Activated T-helper 2 cell treated with anti-CD3 and anti-CD28 coated beads, Interferon-gamma antibody, Interleukin-2, Interleukin-4, amounts not matched to agents 10 μg/mL and 5 μg/mL and 100 μg/mL, durations not matched to agents 14 hours and 24 hours and 36 hours (primary cell): ENCODE data around the gene SENP1. TPM values are rescaled to one million over a fixed set of nuclear protein-coding genes. Genes with fewer than 3 reads are reported as not detected.

Experiments used
- DNase-seq: peaks from one replicate; pipeline ENCODE4 v3.0.0; 2021; ENCODE audit warnings: low spot score
- H3K27ac Mint-ChIP-seq: one replicate; pipeline ENCODE4 v1.8.0; 2021; ENCODE audit warnings: mixed read lengths
- H3K27me3 Mint-ChIP-seq: one replicate; pipeline ENCODE4 v1.8.0; 2021; ENCODE audit warnings: low read depth, mixed read lengths
- H3K36me3 Mint-ChIP-seq: one replicate; pipeline ENCODE4 v1.8.0; 2021; ENCODE audit warnings: low read depth, mixed read lengths
- H3K4me1 Mint-ChIP-seq: one replicate; pipeline ENCODE4 v1.8.0; 2021; ENCODE audit warnings: low read depth, mixed read lengths
- H3K4me3 Mint-ChIP-seq: one replicate; pipeline ENCODE4 v1.8.0; 2021; ENCODE audit warnings: low read depth, mild to moderate bottlenecking, moderate library complexity, mixed read lengths
- H3K9me3 Mint-ChIP-seq: one replicate; pipeline ENCODE4 v1.8.0; 2021; ENCODE audit warnings: mixed read lengths
- intact Hi-C: fragments of 100-400 bp; cut with micrococcal nuclease; formaldehyde crosslinking; loops from one replicate; pipeline ENCODE4 v1.15.1; 2023
- total RNA-seq: library from RNA; stranded (reverse); gene quantifications from 2 replicates; pipeline ENCODE4 v1.2.3, GENCODE V29; 2022

The SENP1 gene
- total RNA-seq, 1 donor from 2014 or later = 45.9 TPM

- H3K27ac Mint-ChIP-seq = peak overlapping the region; percentile 96
- peaks cover 10% of the 10 kb centered on the region for H3K36me3 Mint-ChIP-seq
- intact Hi-C loops = loop anchor here (1.0 to 5.0 kb wide), 4 partner anchors 12 to 575 kb away; partner anchors contain the start of genes ASB8, CCDC184, KANSL2 and PFKM
- peak overlapping the region; percentile 99 for H3K4me3 Mint-ChIP-seq
- H3K27me3 Mint-ChIP-seq = peaks cover 5% of the 10 kb centered on the region
- H3K9me3 Mint-ChIP-seq = no peaks in the 10 kb centered on the region
- peaks cover 35% of the 10 kb centered on the region for H3K4me1 Mint-ChIP-seq
- DNase-seq = no peak
Measured at GRCh38 chr12:48106681-48107613, 1.1 kb upstream of the SENP1 start.

DNA sequence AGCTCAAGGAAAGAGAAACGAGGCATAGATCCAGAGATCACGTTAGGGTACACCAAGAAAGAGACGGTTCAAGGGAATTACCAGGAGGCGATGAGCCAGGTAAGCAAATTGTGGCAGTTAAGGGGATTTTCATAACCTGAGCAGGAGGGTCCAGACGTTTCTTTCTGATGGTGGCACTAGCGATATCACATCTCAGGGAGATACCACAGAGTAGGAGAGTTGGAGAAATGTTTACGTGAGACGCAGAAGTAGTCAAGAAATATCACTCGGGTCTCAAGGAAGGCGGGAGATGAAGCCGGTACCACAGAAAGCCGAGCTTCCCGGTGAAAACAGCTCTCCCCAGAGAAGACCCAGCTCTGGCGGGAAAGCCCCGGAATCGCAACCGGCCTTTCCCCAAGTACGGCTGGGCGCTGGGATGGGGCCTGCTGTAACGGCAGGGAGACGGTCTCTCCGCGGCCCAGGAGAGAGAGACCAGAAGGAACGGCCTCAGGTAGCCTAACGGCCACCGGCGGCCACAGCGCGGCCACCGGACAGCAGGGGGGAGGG lies 485 bp downstream of the SENP1 start:
- Mint-ChIP-seq H3K36me3 (peaks cover 10% of the 10 kb centered on the region), H3K27ac (peak overlapping the region; percentile 97), H3K4me3 (peak overlapping the region; percentile 99), H3K9me3 (no peaks in the 10 kb centered on the region), H3K27me3 (peaks cover 5% of the 10 kb centered on the region), H3K4me1 (peaks cover 40% of the 10 kb centered on the region)
- DNase-seq = no peak
- intact Hi-C loops = loop anchor here (2.0 to 5.0 kb wide), 3 partner anchors 59 to 577 kb away; partner anchors contain the start of genes CCDC184 and KANSL2

- peaks cover 37% of the 10 kb centered on the region for H3K4me1 Mint-ChIP-seq
- no peak for DNase-seq
- peak overlapping the region; percentile 97 for H3K27ac Mint-ChIP-seq
- peak overlapping the region; percentile 99 for H3K4me3 Mint-ChIP-seq
- H3K9me3 Mint-ChIP-seq = no peaks in the 10 kb centered on the region
- peaks cover 14% of the 10 kb centered on the region for H3K36me3 Mint-ChIP-seq
- intact Hi-C loops = loop anchor here (2.0 kb wide), 1 partner anchor 60 kb away; no protein-coding TSS in a partner anchor
- peaks cover 3% of the 10 kb centered on the region for H3K27me3 Mint-ChIP-seq
Measured at GRCh38 chr12:48104531-48104930, 1.3 kb downstream of the SENP1 start.

DNA sequence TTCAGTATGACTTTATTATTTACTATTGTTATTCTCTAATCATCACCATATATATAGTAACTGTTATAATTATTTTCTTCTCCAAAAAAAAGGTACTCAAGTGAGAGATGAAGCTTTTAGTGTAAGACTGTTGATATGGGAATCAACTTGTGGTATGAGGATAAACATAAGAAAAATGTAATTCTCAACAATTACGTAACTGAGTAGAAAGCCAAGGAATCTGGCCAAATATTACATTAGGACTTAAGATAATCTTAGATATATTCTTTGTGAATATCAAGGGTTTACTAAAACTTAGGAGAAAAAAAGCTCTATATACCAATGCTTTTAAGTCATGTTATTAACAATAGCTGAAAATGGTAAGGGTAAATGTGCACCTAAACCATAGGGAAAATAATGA lies 13.3 kb downstream of the SENP1 start:
- Mint-ChIP-seq H3K9me3 (no peaks in the 10 kb centered on the region), H3K4me3 (no peak overlapping the region), H3K27me3 (no peaks in the 10 kb centered on the region), H3K36me3 (peaks cover 45% of the 10 kb centered on the region), H3K4me1 (no peaks in the 10 kb centered on the region), H3K27ac (no peak overlapping the region)
- intact Hi-C loops = no loop called here
- DNase-seq = no peak

- Mint-ChIP-seq H3K36me3 (peaks cover 46% of the 10 kb centered on the region), H3K27me3 (no peaks in the 10 kb centered on the region), H3K4me1 (no peaks in the 10 kb centered on the region), H3K9me3 (no peaks in the 10 kb centered on the region), H3K27ac (no peak overlapping the region), H3K4me3 (no peak overlapping the region)
- no peak for DNase-seq
- intact Hi-C loops = no loop called here
Measured at GRCh38 chr12:48086327-48086726, 19.6 kb downstream of the SENP1 start.

GRCh38 chr12:48084841-48085460 lies 20.9 kb downstream of the SENP1 start:
- H3K4me1 Mint-ChIP-seq = no peaks in the 10 kb centered on the region
- no peak for DNase-seq
- no peaks in the 10 kb centered on the region for H3K27me3 Mint-ChIP-seq
- no peaks in the 10 kb centered on the region for H3K9me3 Mint-ChIP-seq
- H3K36me3 Mint-ChIP-seq = peaks cover 49% of the 10 kb centered on the region
- H3K4me3 Mint-ChIP-seq = no peak overlapping the region
- intact Hi-C loops = no loop called here
- H3K27ac Mint-ChIP-seq = no peak overlapping the region

GRCh38 chr12:48084066-48084465 lies 21.8 kb downstream of the SENP1 start:
- Mint-ChIP-seq H3K36me3 (peaks cover 50% of the 10 kb centered on the region), H3K4me3 (no peak overlapping the region), H3K27me3 (no peaks in the 10 kb centered on the region), H3K9me3 (no peaks in the 10 kb centered on the region), H3K4me1 (no peaks in the 10 kb centered on the region), H3K27ac (no peak overlapping the region)
- intact Hi-C loops = no loop called here
- no peak for DNase-seq

GRCh38 chr12:48080821-48081220 lies 25.1 kb downstream of the SENP1 start:
- H3K9me3 Mint-ChIP-seq = no peaks in the 10 kb centered on the region
- no peak overlapping the region for H3K4me3 Mint-ChIP-seq
- intact Hi-C loops = no loop called here
- DNase-seq = no peak
- H3K4me1 Mint-ChIP-seq = no peaks in the 10 kb centered on the region
- no peak overlapping the region for H3K27ac Mint-ChIP-seq
- peaks cover 56% of the 10 kb centered on the region for H3K36me3 Mint-ChIP-seq
- no peaks in the 10 kb centered on the region for H3K27me3 Mint-ChIP-seq

DNA sequence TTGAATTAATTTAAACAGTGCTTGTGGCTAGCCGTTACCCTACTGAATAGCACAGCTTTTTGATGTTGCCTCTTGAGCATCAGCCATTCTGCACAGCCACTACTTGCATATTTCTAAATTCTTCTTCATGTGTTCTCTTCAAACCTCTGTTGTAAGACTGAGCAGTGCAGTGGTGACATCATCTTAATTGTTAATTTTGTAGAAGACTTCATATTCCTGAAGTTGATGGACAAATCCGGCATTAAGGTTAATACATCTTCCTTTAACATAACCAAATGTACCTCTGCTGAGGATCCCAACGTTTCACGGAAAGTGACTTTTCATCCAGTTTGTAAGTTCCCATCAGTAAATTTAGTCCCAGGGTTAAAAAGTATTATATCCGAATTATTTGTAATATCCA lies 25.6 kb downstream of the SENP1 start:
- no peak overlapping the region for H3K27ac Mint-ChIP-seq
- H3K4me1 Mint-ChIP-seq = no peaks in the 10 kb centered on the region
- no peak for DNase-seq
- no peaks in the 10 kb centered on the region for H3K27me3 Mint-ChIP-seq
- H3K36me3 Mint-ChIP-seq = peaks cover 55% of the 10 kb centered on the region
- H3K4me3 Mint-ChIP-seq = no peak overlapping the region
- no peaks in the 10 kb centered on the region for H3K9me3 Mint-ChIP-seq
- intact Hi-C loops = no loop called here

DNA sequence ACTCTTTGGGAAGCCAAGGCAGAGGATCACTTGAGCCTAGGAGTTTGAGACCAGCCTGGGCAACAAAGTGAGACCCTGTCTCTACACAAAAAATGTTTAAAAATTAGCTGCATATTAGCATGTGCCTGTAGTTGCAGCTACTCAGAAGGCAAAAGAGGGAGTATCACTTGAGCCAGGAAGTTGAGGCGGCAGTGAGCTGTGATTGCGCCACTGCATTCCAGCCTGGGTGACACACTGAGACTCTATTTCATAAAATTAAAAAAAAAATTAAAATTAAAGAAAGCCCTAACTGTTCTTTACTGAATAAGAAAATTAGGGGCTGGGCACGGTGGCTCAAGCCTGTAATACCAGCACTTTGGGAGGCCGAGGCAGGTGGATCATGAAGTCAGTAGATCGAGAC lies 27.0 kb downstream of the SENP1 start:
- Mint-ChIP-seq H3K4me3 (no peak overlapping the region), H3K4me1 (no peaks in the 10 kb centered on the region), H3K27me3 (no peaks in the 10 kb centered on the region), H3K9me3 (no peaks in the 10 kb centered on the region), H3K36me3 (peaks cover 59% of the 10 kb centered on the region), H3K27ac (no peak overlapping the region)
- no peak for DNase-seq
- intact Hi-C loops = no loop called here

DNA sequence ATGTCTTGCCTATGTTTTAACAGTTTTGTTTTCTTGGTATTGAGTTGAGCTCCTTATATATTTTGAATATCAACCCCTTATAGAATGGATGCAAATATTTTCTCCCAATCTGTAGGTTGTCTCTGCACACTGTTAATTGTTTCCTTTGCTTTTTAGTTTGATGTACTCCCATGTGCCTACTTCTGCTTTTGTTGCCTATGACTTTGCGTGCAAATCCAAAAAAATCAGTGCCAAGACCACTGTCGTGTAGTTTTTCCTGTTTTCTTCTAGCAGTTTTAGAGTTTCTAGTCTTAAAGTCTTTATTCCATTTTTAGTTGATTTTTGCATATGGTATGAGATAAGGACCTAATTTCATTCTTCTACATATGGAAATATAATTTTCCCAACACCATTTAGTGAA lies 28.8 kb downstream of the SENP1 start:
- Mint-ChIP-seq H3K27ac (no peak overlapping the region), H3K4me1 (no peaks in the 10 kb centered on the region), H3K4me3 (no peak overlapping the region), H3K27me3 (no peaks in the 10 kb centered on the region), H3K36me3 (peaks cover 52% of the 10 kb centered on the region), H3K9me3 (no peaks in the 10 kb centered on the region)
- DNase-seq = no peak
- intact Hi-C loops = no loop called here

GRCh38 chr12:48075832-48076231 lies 30.0 kb downstream of the SENP1 start:
- intact Hi-C loops = no loop called here
- Mint-ChIP-seq H3K27me3 (no peaks in the 10 kb centered on the region), H3K4me3 (no peak overlapping the region), H3K4me1 (no peaks in the 10 kb centered on the region), H3K36me3 (peaks cover 53% of the 10 kb centered on the region), H3K9me3 (no peaks in the 10 kb centered on the region), H3K27ac (no peak overlapping the region)
- no peak for DNase-seq

DNA sequence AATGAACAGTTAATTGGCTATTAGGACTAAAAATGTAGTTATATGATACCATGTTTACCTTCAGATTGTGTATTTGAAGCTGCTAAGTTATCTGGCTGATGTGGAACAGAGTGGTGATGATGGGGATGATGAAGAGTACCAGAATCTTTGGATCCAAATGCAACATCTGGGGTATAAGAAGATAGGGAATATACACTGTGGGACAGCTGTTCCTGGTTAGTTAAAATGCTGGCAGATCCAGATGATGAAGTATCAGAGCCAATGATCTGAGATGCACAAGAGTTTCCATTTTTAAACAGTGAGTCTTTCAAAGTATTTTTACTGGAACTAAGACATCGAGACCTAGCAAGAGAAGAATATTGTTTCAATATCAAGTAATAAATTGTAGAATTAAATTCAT lies 31.6 kb downstream of the SENP1 start:
- no peak for DNase-seq
- no peaks in the 10 kb centered on the region for H3K9me3 Mint-ChIP-seq
- H3K4me3 Mint-ChIP-seq = no peak overlapping the region
- H3K27ac Mint-ChIP-seq = no peak overlapping the region
- intact Hi-C loops = no loop called here
- H3K36me3 Mint-ChIP-seq = peaks cover 59% of the 10 kb centered on the region
- no peaks in the 10 kb centered on the region for H3K27me3 Mint-ChIP-seq
- H3K4me1 Mint-ChIP-seq = no peaks in the 10 kb centered on the region
